Gastrocnemius medialis (tissue), 4 donors: ENCODE data around the gene MME. TPM values are rescaled to one million over a fixed set of nuclear protein-coding genes. Genes with fewer than 3 reads are reported as not detected.

ENCODE experiments used
- ATAC-seq, 2 donors: fragments of 150-250 bp; one replicate each; pipeline ENCODE4 v1.9.1; 2016
- DNase-seq, 2 donors: peaks; one replicate each; pipeline ENCODE4 v3.0.0-alpha.2; 2019
- H3K27ac ChIP-seq, 4 donors: fragments of 200-600 bp; sonication (generic); 1 replicate in 1 of 4; 2 replicates in 3 of 4; pipeline ENCODE4 v1.5.1; 2016 to 2018; ENCODE audit warnings: mild to moderate bottlenecking in 2 of 4, moderate library complexity in 1 of 4
- H3K27me3 ChIP-seq, 3 donors: fragments of 200-600 bp; sonication (generic) in 2 of 3; 1 replicate in 1 of 3; 2 replicates in 2 of 3; pipeline versions ENCODE4 v1.5.1 to v1.6.0; 2016 to 2019; ENCODE audit warnings: mild to moderate bottlenecking in 1 of 3, moderate library complexity in 1 of 3
- H3K36me3 ChIP-seq, 2 donors: fragments of 200-600 bp; sonication (generic) in 1 of 2; one replicate each; pipeline ENCODE4 v1.5.1; 2017 to 2018
- H3K4me1 ChIP-seq, 2 donors: fragments of 200-600 bp; sonication (generic) in 1 of 2; one replicate each; pipeline ENCODE4 v1.5.1; 2016 to 2017; ENCODE audit warnings: mild to moderate bottlenecking in 2 of 2
- H3K4me3 ChIP-seq, 4 donors: fragments of 200-600 bp; sonication (generic) in 3 of 4; 1 replicate in 1 of 4; 2 replicates in 3 of 4; pipeline ENCODE4 v1.5.1; 2016 to 2019; ENCODE audit warnings: mild to moderate bottlenecking in 2 of 4
- H3K9me3 ChIP-seq, 3 donors: fragments of 200-600 bp; sonication (generic) in 2 of 3; 1 replicate in 1 of 3; 2 replicates in 2 of 3; pipeline ENCODE4 v1.5.1; 2016 to 2019
- CTCF ChIP-seq, 5 experiments: fragments of 450-650 bp in 3 of 5; fragments of 200-600 bp in 2 of 5; sonication (generic) in 2 of 5; IDR thresholded peaks in 4 of 5; conservative IDR thresholded peaks in 1 of 5; 1 replicate in 4 of 5; 2 replicates in 1 of 5; pipeline ENCODE4 v1.5.1; 2016 to 2019; ENCODE audit warnings: antibody characterized with exemption in 5 of 5, mild to moderate bottlenecking in 3 of 5, moderate library complexity in 3 of 5
- POLR2A ChIP-seq, 2 donors: fragments of 450-650 bp; IDR thresholded peaks; one replicate each; pipeline ENCODE4 v1.6.1; 2017; ENCODE audit warnings: antibody characterized with exemption in 2 of 2, mild to moderate bottlenecking in 2 of 2, moderate library complexity in 2 of 2
- in situ Hi-C, 4 donors: fragments of 200-750 bp; cut with MboI; loops; one replicate each; pipeline versions ENCODE4 v1.15.0 to v1.8.0; 2017; ENCODE audit warnings: low sequenced_read_pairs in 4 of 4
- intact Hi-C: fragments of 100-400 bp; cut with DNase I; formaldehyde crosslinking; loops from one replicate; pipeline ENCODE4 v1.15.1; 2023; ENCODE audit warnings: low total_unique reads
- total RNA-seq, 4 donors: library from RNA; depleted of rRNA; stranded (reverse); fragments of >200 nt; gene quantifications; one replicate each; pipeline versions ENCODE4 v1.1.0 to v1.2.3, GENCODE V29; 2016

The MME gene
- total RNA-seq, 4 donors from 2014 or later = 40.9 to 95.4 (median 68.0) TPM

GRCh38 chr3:155076888-155077287 lies 3.2 kb upstream of the MME start:
- H3K4me1 ChIP-seq = peaks cover 0 to 14% of the 10 kb centered on the region in 2 donors
- TF ChIP-seq CTCF (IDR thresholded peaks at IDR 0.05 in 4 of 5, conservative IDR thresholded peaks at IDR 0.05 in 1 of 5) (no peak), POLR2A (IDR thresholded peaks at IDR 0.05) (no peak)
- H3K27me3 ChIP-seq = peaks cover 0 to 6% (median 0%) of the 10 kb centered on the region in 3 donors
- no peaks in the 10 kb centered on the region for H3K36me3 ChIP-seq
- H3K27ac ChIP-seq = no peak overlapping the region
- intact Hi-C loops (loop anchor here (5.0 kb wide), 1 partner anchor 240 kb away; no protein-coding TSS in a partner anchor), in situ Hi-C loops (loop anchor here in 1 of 4 donors (25.0 kb wide), 1 partner anchor 235 kb away; no protein-coding TSS in a partner anchor)
- DNase-seq (no peak), ATAC-seq (no peak)
- no peak overlapping the region for H3K4me3 ChIP-seq
- H3K9me3 ChIP-seq = no peaks in the 10 kb centered on the region

GRCh38 chr3:155078711-155079467 lies 1.2 kb upstream of the MME start:
- H3K36me3 ChIP-seq = peaks cover 0 to under 1% of the 10 kb centered on the region in 2 donors
- ATAC-seq (no peak), DNase-seq (no peak)
- H3K4me3 ChIP-seq = peak overlapping the region; percentile 69 to 79 (median 77)
- H3K27ac ChIP-seq = peak overlapping the region; percentile 60 to 87 (median 82)
- peaks cover 0 to 14% of the 10 kb centered on the region in 2 donors for H3K4me1 ChIP-seq
- no peaks in the 10 kb centered on the region for H3K9me3 ChIP-seq
- no peak for TF ChIP-seq POLR2A (IDR thresholded peaks at IDR 0.05)
- TF ChIP-seq CTCF (IDR thresholded peaks at IDR 0.05 in 4 of 5, conservative IDR thresholded peaks at IDR 0.05 in 1 of 5) = no peak
- in situ Hi-C loops = loop anchor here in 1 of 4 donors (25.0 kb wide), 1 partner anchor 233 kb away; no protein-coding TSS in a partner anchor
- intact Hi-C loops = loop anchor here (5.0 kb wide), 1 partner anchor 238 kb away; no protein-coding TSS in a partner anchor
- peaks cover 0 to 6% (median 0%) of the 10 kb centered on the region in 3 donors for H3K27me3 ChIP-seq

- DNase-seq (no peak), ATAC-seq (peak; percentile 48 to 61)
- peaks cover 0 to 6% of the 10 kb centered on the region in 2 donors for H3K36me3 ChIP-seq
- no peaks in the 10 kb centered on the region for H3K9me3 ChIP-seq
- TF ChIP-seq POLR2A (IDR thresholded peaks at IDR 0.05) (no peak), CTCF (IDR thresholded peaks at IDR 0.05 in 4 of 5, conservative IDR thresholded peaks at IDR 0.05 in 1 of 5) (no peak)
- peak overlapping the region; percentile 69 to 79 (median 77) for H3K4me3 ChIP-seq
- peaks cover 0 to 6% (median 0%) of the 10 kb centered on the region in 3 donors for H3K27me3 ChIP-seq
- in situ Hi-C loops = loop anchor here in 1 of 4 donors (25.0 kb wide), 1 partner anchor 233 kb away; no protein-coding TSS in a partner anchor
- peaks cover 0 to 14% of the 10 kb centered on the region in 2 donors for H3K4me1 ChIP-seq
- peak overlapping the region; percentile 60 to 87 (median 82) for H3K27ac ChIP-seq
- intact Hi-C loops = loop anchor here (5.0 kb wide), 1 partner anchor 238 kb away; no protein-coding TSS in a partner anchor
Measured at GRCh38 chr3:155079468-155079745, 712 bp upstream of the MME start.

GRCh38 chr3:155080692-155081091 lies 573 bp downstream of the MME start:
- TF ChIP-seq CTCF (IDR thresholded peaks at IDR 0.05 in 4 of 5, conservative IDR thresholded peaks at IDR 0.05 in 1 of 5) (no peak), POLR2A (IDR thresholded peaks at IDR 0.05) (no peak)
- no peaks in the 10 kb centered on the region for H3K9me3 ChIP-seq
- in situ Hi-C loops (loop anchor here in 1 of 4 donors (25.0 kb wide), 1 partner anchor 232 kb away; no protein-coding TSS in a partner anchor), intact Hi-C loops (loop anchor here (5.0 kb wide), 1 partner anchor 123 kb away; no protein-coding TSS in a partner anchor)
- ATAC-seq = peak in 1 of 2 donors; percentile 14
- H3K36me3 ChIP-seq = peaks cover 0 to 19% of the 10 kb centered on the region in 2 donors
- no peak for DNase-seq
- peak overlapping the region; percentile 69 to 79 (median 77) for H3K4me3 ChIP-seq
- peaks cover 0 to 6% (median 0%) of the 10 kb centered on the region in 3 donors for H3K27me3 ChIP-seq
- peaks cover 0 to 14% of the 10 kb centered on the region in 2 donors for H3K4me1 ChIP-seq
- peak overlapping the region in 3 of 4 donors; percentile 78 to 87 (median 86) for H3K27ac ChIP-seq
